ENCODE results near the gene NUTM1.

NUTM1 gene

DNA sequence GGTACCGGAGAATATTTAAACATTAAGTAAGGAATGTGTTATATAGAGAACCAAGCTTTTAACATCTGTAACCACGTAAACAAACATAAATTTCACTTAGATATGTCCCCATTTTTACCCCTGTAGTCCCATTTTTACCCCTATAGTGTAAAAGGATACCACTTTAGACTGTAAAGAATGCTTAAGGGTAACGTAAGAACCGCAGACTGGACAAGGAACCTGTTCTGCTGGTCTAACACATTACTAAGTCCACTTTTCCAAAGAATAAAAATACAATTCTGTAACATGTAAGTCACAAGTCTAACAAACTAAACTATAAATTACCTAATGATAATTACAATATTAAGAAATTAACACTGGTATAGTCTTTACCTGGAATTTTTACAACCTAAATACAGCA is 8.4 kb upstream of the NUTM1 start:
- TF ChIP-seq ZNF133 (tag by site-specific recombination; IDR thresholded peaks at IDR 0.05) (no peak), ZNF335 (tag by site-specific recombination; conservative IDR thresholded peaks at IDR 0.05) (no peak), ZNF214 (tag by site-specific recombination; IDR thresholded peaks at IDR 0.05; ENCODE audit: borderline replicate concordance) (no peak), ZSCAN23 (tag by site-specific recombination; IDR thresholded peaks at IDR 0.05) (no peak), ZNF274 (IDR thresholded peaks at IDR 0.05; ENCODE audit: low read length) (no peak), ZNF274 (tag by site-specific recombination; IDR thresholded peaks at IDR 0.05; ENCODE audit: borderline replicate concordance) (no peak), ZNF433 (tag by site-specific recombination; IDR thresholded peaks at IDR 0.05; ENCODE audit: low read depth) (no peak), ZBTB6 (tag by site-specific recombination; IDR thresholded peaks at IDR 0.05) (no peak), KLF16 (tag by site-specific recombination; IDR thresholded peaks at IDR 0.05) (no peak), ZNF26 (tag by site-specific recombination; IDR thresholded peaks at IDR 0.05) (no peak), MEIS1 (CRISPR knock-in tag; IDR thresholded peaks at IDR 0.05; ENCODE audit: borderline replicate concordance) (no peak), ZNF394 (tag by site-specific recombination; IDR thresholded peaks at IDR 0.05; ENCODE audit: borderline replicate concordance) (no peak)
- TF ChIP-seq, protein P1, sequence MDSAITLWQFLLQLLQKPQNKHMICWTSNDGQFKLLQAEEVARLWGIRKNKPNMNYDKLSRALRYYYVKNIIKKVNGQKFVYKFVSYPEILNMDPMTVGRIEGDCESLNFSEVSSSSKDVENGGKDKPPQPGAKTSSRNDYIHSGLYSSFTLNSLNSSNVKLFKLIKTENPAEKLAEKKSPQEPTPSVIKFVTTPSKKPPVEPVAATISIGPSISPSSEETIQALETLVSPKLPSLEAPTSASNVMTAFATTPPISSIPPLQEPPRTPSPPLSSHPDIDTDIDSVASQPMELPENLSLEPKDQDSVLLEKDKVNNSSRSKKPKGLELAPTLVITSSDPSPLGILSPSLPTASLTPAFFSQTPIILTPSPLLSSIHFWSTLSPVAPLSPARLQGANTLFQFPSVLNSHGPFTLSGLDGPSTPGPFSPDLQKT (IDR thresholded peaks at IDR 0.05; ENCODE audit: borderline replicate concordance, low read depth, low read length): no peak
- TF ChIP-seq, protein P2, sequence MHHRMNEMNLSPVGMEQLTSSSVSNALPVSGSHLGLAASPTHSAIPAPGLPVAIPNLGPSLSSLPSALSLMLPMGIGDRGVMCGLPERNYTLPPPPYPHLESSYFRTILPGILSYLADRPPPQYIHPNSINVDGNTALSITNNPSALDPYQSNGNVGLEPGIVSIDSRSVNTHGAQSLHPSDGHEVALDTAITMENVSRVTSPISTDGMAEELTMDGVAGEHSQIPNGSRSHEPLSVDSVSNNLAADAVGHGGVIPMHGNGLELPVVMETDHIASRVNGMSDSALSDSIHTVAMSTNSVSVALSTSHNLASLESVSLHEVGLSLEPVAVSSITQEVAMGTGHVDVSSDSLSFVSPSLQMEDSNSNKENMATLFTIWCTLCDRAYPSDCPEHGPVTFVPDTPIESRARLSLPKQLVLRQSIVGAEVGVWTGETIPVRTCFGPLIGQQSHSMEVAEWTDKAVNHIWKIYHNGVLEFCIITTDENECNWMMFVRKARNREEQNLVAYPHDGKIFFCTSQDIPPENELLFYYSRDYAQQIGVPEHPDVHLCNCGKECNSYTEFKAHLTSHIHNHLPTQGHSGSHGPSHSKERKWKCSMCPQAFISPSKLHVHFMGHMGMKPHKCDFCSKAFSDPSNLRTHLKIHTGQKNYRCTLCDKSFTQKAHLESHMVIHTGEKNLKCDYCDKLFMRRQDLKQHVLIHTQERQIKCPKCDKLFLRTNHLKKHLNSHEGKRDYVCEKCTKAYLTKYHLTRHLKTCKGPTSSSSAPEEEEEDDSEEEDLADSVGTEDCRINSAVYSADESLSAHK (tag by site-specific recombination; IDR thresholded peaks at IDR 0.05): no peak
- CTCF ChIA-PET: interaction anchor here (0.7 kb wide), 1 partner anchor 89 kb away, joined by 3 read pairs; no protein-coding TSS in a partner anchor
- H3K4me1 ChIP-seq (ENCODE audit: control insufficient read depth, insufficient read depth, low read length): no peaks in the 10 kb centered on the region
- peaks cover 0 to 2% of the 10 kb centered on the region in 2 experiments; a peak in 1 of 3 replicates for H3K36me3 ChIP-seq (ENCODE audit: control insufficient read depth in 2 of 2, insufficient read depth in 1 of 2, low read length in 2 of 2)
- no peak overlapping the region for H3K4me3 ChIP-seq (ENCODE audit: low read depth, low read length)
- no peak overlapping the region for H3K27ac ChIP-seq (ENCODE audit: extremely low read depth, low read depth, low read length)
- POLR2A ChIA-PET: no interaction called here
- H3K9me3 ChIP-seq (ENCODE audit: control insufficient read depth, insufficient read depth, low read depth, low read length): no peaks in the 10 kb centered on the region

- ChIA-PET CTCF (interaction anchor here (0.6 kb wide), 1 partner anchor 98 kb away, joined by 3 read pairs; no protein-coding TSS in a partner anchor), POLR2A (interaction anchor here (0.6 kb wide), 1 partner anchor 105 kb away, joined by 4 read pairs; no protein-coding TSS in a partner anchor)
- no peaks in the 10 kb centered on the region for H3K4me1 ChIP-seq (ENCODE audit: control insufficient read depth, insufficient read depth, low read length)
These were observed 7.7 kb upstream of the NUTM1 start for GRCh38 chr15:34335176-34336032.

More at GRCh38 chr15:34335176-34336032, 7.7 kb upstream of the NUTM1 start:
- no peak for TF ChIP-seq ZNF335 (tag by site-specific recombination; conservative IDR thresholded peaks at IDR 0.05)
- TF ChIP-seq KLF7 (tag by site-specific recombination; IDR thresholded peaks at IDR 0.05; ENCODE audit: borderline replicate concordance): no peak
- TF ChIP-seq, protein P3, sequence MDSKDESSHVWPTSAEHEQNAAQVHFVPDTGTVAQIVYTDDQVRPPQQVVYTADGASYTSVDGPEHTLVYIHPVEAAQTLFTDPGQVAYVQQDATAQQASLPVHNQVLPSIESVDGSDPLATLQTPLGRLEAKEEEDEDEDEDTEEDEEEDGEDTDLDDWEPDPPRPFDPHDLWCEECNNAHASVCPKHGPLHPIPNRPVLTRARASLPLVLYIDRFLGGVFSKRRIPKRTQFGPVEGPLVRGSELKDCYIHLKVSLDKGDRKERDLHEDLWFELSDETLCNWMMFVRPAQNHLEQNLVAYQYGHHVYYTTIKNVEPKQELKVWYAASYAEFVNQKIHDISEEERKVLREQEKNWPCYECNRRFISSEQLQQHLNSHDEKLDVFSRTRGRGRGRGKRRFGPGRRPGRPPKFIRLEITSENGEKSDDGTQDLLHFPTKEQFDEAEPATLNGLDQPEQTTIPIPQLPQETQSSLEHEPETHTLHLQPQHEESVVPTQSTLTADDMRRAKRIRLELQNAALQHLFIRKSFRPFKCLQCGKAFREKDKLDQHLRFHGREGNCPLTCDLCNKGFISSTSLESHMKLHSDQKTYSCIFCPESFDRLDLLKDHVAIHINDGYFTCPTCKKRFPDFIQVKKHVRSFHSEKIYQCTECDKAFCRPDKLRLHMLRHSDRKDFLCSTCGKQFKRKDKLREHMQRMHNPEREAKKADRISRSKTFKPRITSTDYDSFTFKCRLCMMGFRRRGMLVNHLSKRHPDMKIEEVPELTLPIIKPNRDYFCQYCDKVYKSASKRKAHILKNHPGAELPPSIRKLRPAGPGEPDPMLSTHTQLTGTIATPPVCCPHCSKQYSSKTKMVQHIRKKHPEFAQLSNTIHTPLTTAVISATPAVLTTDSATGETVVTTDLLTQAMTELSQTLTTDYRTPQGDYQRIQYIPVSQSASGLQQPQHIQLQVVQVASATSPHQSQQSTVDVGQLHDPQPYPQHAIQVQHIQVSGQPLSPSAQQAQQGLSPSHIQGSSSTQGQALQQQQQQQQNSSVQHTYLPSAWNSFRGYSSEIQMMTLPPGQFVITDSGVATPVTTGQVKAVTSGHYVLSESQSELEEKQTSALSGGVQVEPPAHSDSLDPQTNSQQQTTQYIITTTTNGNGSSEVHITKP (tag by site-specific recombination; IDR thresholded peaks at IDR 0.05): peak; percentile 44; the same call in 1 of the 2 replicates
- Histone ChIP-seq H3K27ac (ENCODE audit: extremely low read depth, low read depth, low read length) (no peak overlapping the region), H3K36me3 (ENCODE audit: control insufficient read depth in 2 of 2, insufficient read depth in 1 of 2, low read length in 2 of 2) (peaks cover 4 to 9% of the 10 kb centered on the region in 2 experiments; a peak in 2 of 3 replicates), H3K4me3 (ENCODE audit: low read depth, low read length) (no peak overlapping the region), H3K9me3 (ENCODE audit: control insufficient read depth, insufficient read depth, low read depth, low read length) (no peaks in the 10 kb centered on the region)
